IMR-90 (cell line): ENCODE data around the gene ETF1. TPM values are rescaled to one million over a fixed set of nuclear protein-coding genes. Genes with fewer than 3 reads are reported as not detected.

Source experiments
- ATAC-seq: fragments of 200-7000 bp; cut with Tn5 transposase; 2 replicates; pipeline ENCODE4 v1.9.1; 2020; ENCODE audit warnings: low read depth, mild to moderate bottlenecking, moderate library complexity
- BruUV-seq: library from RNA; stranded (reverse); fragments of 400-500 nt; replicated peaks from 2 replicates; lab custom pipeline; 2021; lab: Mats Ljungman, UMichigan
- CTCF ChIA-PET: fragments of 300-600 bp; formaldehyde crosslinking; extraction: SDS; loops from one replicate; lab custom pipeline; 2021; ENCODE audit warnings: antibody characterized with exemption; lab: Yijun Ruan, JAX
- POLR2A ChIA-PET: fragments of 300-600 bp; sonication (Branson Sonifier 250); formaldehyde crosslinking; loops from one replicate; lab custom pipeline; 2022; ENCODE audit warnings: antibody characterized with exemption; ENCODE audit not compliant: unreplicated experiment; lab: Charles Lee
- DNase-seq: peaks from one replicate; pipeline ENCODE4 v3.0.0; 2013
- H2AFZ ChIP-seq: replicated peaks from 2 replicates; pipeline ENCODE3; 2013; ENCODE audit warnings: low read length, mild to moderate bottlenecking; ENCODE audit not compliant: poor library complexity
- H2AK5ac ChIP-seq: 2 replicates; pipeline ENCODE4 v1.6.1; 2013; ENCODE audit warnings: low read depth, low read length, inconsistent platforms
- H2AK9ac ChIP-seq: replicated peaks from 2 replicates; pipeline ENCODE3; 2013; ENCODE audit warnings: mild to moderate bottlenecking, low read depth, low read length, moderate library complexity; ENCODE audit not compliant: poor library complexity
- H2BK120ac ChIP-seq: 2 replicates; pipeline ENCODE4 v1.6.1; 2013; ENCODE audit warnings: low read depth, low read length, inconsistent platforms
- H2BK15ac ChIP-seq: 3 replicates; pipeline ENCODE4 v1.6.1; 2013; ENCODE audit warnings: low read depth, low read length, inconsistent platforms
- H2BK20ac ChIP-seq: 2 replicates; pipeline ENCODE4 v1.6.1; 2013; ENCODE audit warnings: low read depth, mild to moderate bottlenecking, inconsistent platforms, low read length, moderate library complexity
- H2BK5ac ChIP-seq: 2 replicates; pipeline ENCODE4 v1.6.1; 2013; ENCODE audit warnings: mild to moderate bottlenecking, low read depth, low read length, inconsistent platforms; ENCODE audit not compliant: poor library complexity, severe bottlenecking
- H3K14ac ChIP-seq: replicated peaks from 2 replicates; pipeline ENCODE4 v1.6.1; 2013; ENCODE audit warnings: low read depth, low read length, inconsistent platforms
- H3K18ac ChIP-seq: 2 replicates; pipeline ENCODE4 v1.6.1; 2013; ENCODE audit warnings: low read depth, low read length, control low read depth
- H3K23ac ChIP-seq: 2 replicates; pipeline ENCODE4 v1.6.1; 2013; ENCODE audit warnings: low read depth, low read length, inconsistent platforms
- H3K27ac ChIP-seq: 2 replicates; pipeline ENCODE4 v1.5.1; 2013; ENCODE audit warnings: mild to moderate bottlenecking, control low read depth, low read length; ENCODE audit not compliant: insufficient read depth
- H3K27me3 ChIP-seq: 2 replicates; pipeline ENCODE4 v1.6.1; 2013; ENCODE audit warnings: low read length; ENCODE audit not compliant: control insufficient read depth, insufficient read depth
- H3K36me3 ChIP-seq: 2 replicates; pipeline ENCODE4 v1.6.1; 2013; ENCODE audit warnings: low read length, mixed read lengths; ENCODE audit not compliant: control insufficient read depth, insufficient read depth
- H3K4ac ChIP-seq: 2 replicates; pipeline ENCODE4 v1.6.1; 2013; ENCODE audit warnings: low read depth, low read length, inconsistent platforms
- H3K4me1 ChIP-seq: 2 replicates; pipeline ENCODE4 v1.6.1; 2013; ENCODE audit warnings: low read length, mixed read lengths; ENCODE audit not compliant: control insufficient read depth, insufficient read depth
- H3K4me2 ChIP-seq: 2 replicates; pipeline ENCODE4 v1.6.1; 2013; ENCODE audit warnings: low read depth, mild to moderate bottlenecking, control low read depth, low read length, moderate library complexity
- H3K4me3 ChIP-seq: 2 replicates; pipeline ENCODE4 v1.5.1; 2013; ENCODE audit warnings: low read depth, mild to moderate bottlenecking, control low read depth, low read length, moderate library complexity; ENCODE audit not compliant: insufficient read depth
- H3K56ac ChIP-seq: 2 replicates; pipeline ENCODE4 v1.6.1; 2013; ENCODE audit warnings: low read length, inconsistent platforms; ENCODE audit not compliant: insufficient read depth; ENCODE audit errors: extremely low read depth
- H3K79me1 ChIP-seq, 2 experiments: 2 replicates each; pipeline ENCODE4 v1.6.1; 2013; ENCODE audit warnings: low read length in 2 of 2, inconsistent platforms in 1 of 2, low read depth in 1 of 2
- H3K9ac ChIP-seq: 2 replicates; pipeline ENCODE4 v1.6.1; 2013; ENCODE audit warnings: low read depth, low read length, control low read depth
- H3K9me1 ChIP-seq: 2 replicates; pipeline ENCODE4 v1.6.1; 2013; ENCODE audit warnings: low read length, inconsistent platforms; ENCODE audit not compliant: insufficient read depth
- H3K9me3 ChIP-seq: 2 replicates; pipeline ENCODE4 v1.6.1; 2013; ENCODE audit warnings: low read length; ENCODE audit not compliant: control insufficient read depth, insufficient read depth
- H4K20me1 ChIP-seq: 2 replicates; pipeline ENCODE4 v1.6.1; 2013; ENCODE audit warnings: low read length, inconsistent platforms; ENCODE audit not compliant: insufficient read depth
- H4K5ac ChIP-seq: 2 replicates; pipeline ENCODE4 v1.6.1; 2013; ENCODE audit warnings: mild to moderate bottlenecking, low read depth, low read length, control low read depth
- H4K8ac ChIP-seq, 2 experiments: 2 replicates each; pipeline ENCODE4 v1.6.1; 2013; ENCODE audit warnings: low read depth in 2 of 2, low read length in 2 of 2, control low read depth in 1 of 2, inconsistent platforms in 1 of 2
- H4K91ac ChIP-seq: 2 replicates; pipeline ENCODE4 v1.6.1; 2013; ENCODE audit warnings: low read depth, low read length, inconsistent platforms; ENCODE audit not compliant: insufficient read depth
- BHLHE40 ChIP-seq: fragments of 150-350 bp; IDR thresholded peaks from 2 replicates; pipeline ENCODE4 v1.6.1; 2016; ENCODE audit warnings: mild to moderate bottlenecking, low read depth, low read length
- ELK1 ChIP-seq: fragments of 150-350 bp; IDR thresholded peaks from 2 replicates; pipeline ENCODE4 v1.6.1; 2016; ENCODE audit warnings: low read depth, mild to moderate bottlenecking, low read length, moderate library complexity, borderline replicate concordance
- WGBS, 2 experiments: methylation state at CpG; one replicate each; pipeline versions ENCODE4 v1.1.5 to v1.1.7; 2013; ENCODE audit warnings: missing lambda C conversion rate in 2 of 2; ENCODE audit not compliant: insufficient read length in 1 of 2; ENCODE audit errors: extremely low coverage in 2 of 2; 5-methylcytosine and 5-hydroxymethylcytosine counted together
- dilution Hi-C: fragments of 300-500 bp; cut with HindIII; formaldehyde crosslinking; loops from one replicate; pipeline ENCODE4 v1.14.3; 2018; ENCODE audit warnings: low sequenced_read_pairs; ENCODE audit not compliant: unreplicated experiment
- in situ Hi-C: fragments of 300-500 bp; cut with MboI; formaldehyde crosslinking; loops from 3 replicates; pipeline ENCODE4 v1.14.3; 2019; ENCODE audit warnings: low sequenced_read_pairs, inconsistent platforms, mixed read lengths
- intact Hi-C: fragments of 100-400 bp; cut with micrococcal nuclease; formaldehyde crosslinking; loops from 2 replicates; pipeline ENCODE4 v1.10.0; 2022
- polyA plus RNA-seq, 3 experiments: library from polyadenylated mRNA; depleted of rRNA; stranded (reverse); fragments of >200 nt; gene quantifications; 2 replicates each; pipeline ENCODE4 v1.2.3, GENCODE V29; 2012; ENCODE audit warnings: low replicate concordance in 1 of 3
- total RNA-seq: library from RNA; depleted of rRNA; stranded (reverse); fragments of >200 nt; gene quantifications from 2 replicates; pipeline ENCODE4 v1.2.3, GENCODE V29; 2012
- TF ChIP-seq, protein P1 (sequence below): conservative IDR thresholded peaks from 2 replicates; pipeline ENCODE4 v1.5.1; 2012; ENCODE audit warnings: mild to moderate bottlenecking, low read depth, low read length, improper control_type of control experiment
- TF ChIP-seq, protein P2 (sequence below): fragments of 150-350 bp; IDR thresholded peaks from 2 replicates; pipeline ENCODE4 v1.6.1; 2017; ENCODE audit warnings: mild to moderate bottlenecking, antibody characterized with exemption, low read length, low read depth

ETF1 gene
- total and polyA plus RNA-seq, 2 of the 4 experiments (the other 2 are of a cell fraction) = 53.2 to 126 TPM

GRCh38 chr5:138574744-138575193, 31.7 kb upstream of the ETF1 start:
- Histone ChIP-seq H3K4me3 (peak overlapping the region; percentile 76), H2BK20ac (peak overlapping the region; percentile 17; the same call in 1 of the 2 replicates), H3K56ac (peak overlapping the region; percentile 96), H3K14ac (peak overlapping the region; percentile 97), H3K23ac (peak overlapping the region; percentile 95), H4K8ac (peak overlapping the region; percentile 35 to 88), H3K9me3 (no peaks in the 10 kb centered on the region), H4K20me1 (peaks cover 26% of the 10 kb centered on the region), H3K9me1 (0 out of 2 replicates have a peak, but pooled peaks cover 4% of the 10 kb centered on the region), H2AK9ac (peak overlapping the region; percentile 95), H3K18ac (peak overlapping the region; percentile 18; the same call in 1 of the 2 replicates), H3K9ac (peak overlapping the region; percentile 100), H2AK5ac (peak overlapping the region; percentile 73), H2AFZ (peak overlapping the region; percentile 98), H3K4me1 (peaks cover 2% of the 10 kb centered on the region; the same call in 1 of the 2 replicates), H3K4me2 (peak overlapping the region; percentile 87), H2BK120ac (peak overlapping the region; percentile 99), H2BK5ac (peak overlapping the region; percentile 99), H3K36me3 (peaks cover 30% of the 10 kb centered on the region), H3K4ac (peak overlapping the region; percentile 94), H3K27ac (peak overlapping the region; percentile 98), H3K79me1 (peaks cover 17 to 35% of the 10 kb centered on the region in 2 experiments), H4K91ac (peak overlapping the region; percentile 87), H4K5ac (peak overlapping the region; percentile 28), H2BK15ac (peak overlapping the region; percentile 15; the same call in 1 of the 3 replicates), H3K27me3 (no peaks in the 10 kb centered on the region)
- no TSS peak for BruUV-seq
- in situ Hi-C loops (loop anchor here (10.0 kb wide), 1 partner anchor 690 kb away; no protein-coding TSS in a partner anchor), intact Hi-C loops (loop anchor here (2.0 kb wide), 1 partner anchor 180 kb away; no protein-coding TSS in a partner anchor), dilution Hi-C loops (no loop called here)
- ChIA-PET POLR2A (interaction anchor here (0.6 kb wide), 1 partner anchor 104 kb away, joined by 3 read pairs; no protein-coding TSS in a partner anchor), CTCF (interaction anchor here (0.6 kb wide), 1 partner anchor 793 kb away, joined by 5 read pairs; no protein-coding TSS in a partner anchor)
- ATAC-seq (peak; percentile 3; the same call in 1 of the 2 replicates), DNase-seq (peak; percentile 24)
- TF ChIP-seq ELK1 (no peak), BHLHE40 (no peak)
- TF ChIP-seq, protein P1, sequence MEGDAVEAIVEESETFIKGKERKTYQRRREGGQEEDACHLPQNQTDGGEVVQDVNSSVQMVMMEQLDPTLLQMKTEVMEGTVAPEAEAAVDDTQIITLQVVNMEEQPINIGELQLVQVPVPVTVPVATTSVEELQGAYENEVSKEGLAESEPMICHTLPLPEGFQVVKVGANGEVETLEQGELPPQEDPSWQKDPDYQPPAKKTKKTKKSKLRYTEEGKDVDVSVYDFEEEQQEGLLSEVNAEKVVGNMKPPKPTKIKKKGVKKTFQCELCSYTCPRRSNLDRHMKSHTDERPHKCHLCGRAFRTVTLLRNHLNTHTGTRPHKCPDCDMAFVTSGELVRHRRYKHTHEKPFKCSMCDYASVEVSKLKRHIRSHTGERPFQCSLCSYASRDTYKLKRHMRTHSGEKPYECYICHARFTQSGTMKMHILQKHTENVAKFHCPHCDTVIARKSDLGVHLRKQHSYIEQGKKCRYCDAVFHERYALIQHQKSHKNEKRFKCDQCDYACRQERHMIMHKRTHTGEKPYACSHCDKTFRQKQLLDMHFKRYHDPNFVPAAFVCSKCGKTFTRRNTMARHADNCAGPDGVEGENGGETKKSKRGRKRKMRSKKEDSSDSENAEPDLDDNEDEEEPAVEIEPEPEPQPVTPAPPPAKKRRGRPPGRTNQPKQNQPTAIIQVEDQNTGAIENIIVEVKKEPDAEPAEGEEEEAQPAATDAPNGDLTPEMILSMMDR = no peak
- TF ChIP-seq, protein P2, sequence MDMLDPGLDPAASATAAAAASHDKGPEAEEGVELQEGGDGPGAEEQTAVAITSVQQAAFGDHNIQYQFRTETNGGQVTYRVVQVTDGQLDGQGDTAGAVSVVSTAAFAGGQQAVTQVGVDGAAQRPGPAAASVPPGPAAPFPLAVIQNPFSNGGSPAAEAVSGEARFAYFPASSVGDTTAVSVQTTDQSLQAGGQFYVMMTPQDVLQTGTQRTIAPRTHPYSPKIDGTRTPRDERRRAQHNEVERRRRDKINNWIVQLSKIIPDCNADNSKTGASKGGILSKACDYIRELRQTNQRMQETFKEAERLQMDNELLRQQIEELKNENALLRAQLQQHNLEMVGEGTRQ = no peak
- WGBS, 2 experiments = 7% methylated on average over 3 of the region's 18 CpGs; no CpG with 5 or more reads in 1 of the 2 experiments
